HepG2 (cell line): ENCODE measurements around the gene FXYD5. TPM values are rescaled to one million over a fixed set of nuclear protein-coding genes. Genes with fewer than 3 reads are reported as not detected.

ENCODE experiments used
- ATAC-seq: fragments of 200-7000 bp; cut with Tn5 transposase; 3 replicates; pipeline ENCODE4 v1.9.1; 2020; ENCODE audit warnings: mild to moderate bottlenecking, moderate library complexity
- BruUV-seq: library from RNA; stranded (reverse); fragments of 400-500 nt; replicated peaks from 2 replicates; lab custom pipeline; 2021; lab: Mats Ljungman, UMichigan
- CTCF ChIA-PET: fragments of 300-600 bp; formaldehyde crosslinking; extraction: SDS; loops from one replicate; lab custom pipeline; 2021; ENCODE audit warnings: low total read pairs, inconsistent platforms, low intra/inter-chr PET ratio; lab: Yijun Ruan, JAX
- POLR2A ChIA-PET: fragments of 350-600 bp; sonication (Branson Sonifier 250); formaldehyde crosslinking; loops from one replicate; lab custom pipeline; 2020; ENCODE audit warnings: antibody characterized with exemption, inconsistent platforms; lab: Yijun Ruan, JAX
- DNase-seq: peaks from one replicate; pipeline ENCODE4 v3.0.0-alpha.2; 2015; ENCODE audit warnings: low spot score
- FAIRE-seq: peaks from 3 replicates; lab custom pipeline; 2011; peaks lifted over from hg19 to GRCh38; lab: Jason Lieb, UNC
- H2AFZ ChIP-seq: one replicate; pipeline ENCODE4 v1.6.1; 2011; ENCODE audit warnings: low read length, inconsistent platforms
- H3K27ac ChIP-seq: fragments of 300-600 bp; 3 replicates; pipeline ENCODE4 v1.8.0; 2011; ENCODE audit warnings: mixed run types, mild to moderate bottlenecking, mixed read lengths, low read length, inconsistent platforms; ENCODE audit not compliant: insufficient read depth; ENCODE audit errors: extremely low read length
- H3K27me3 ChIP-seq, 2 experiments: fragments of 200-600 bp in 1 of 2; 2 replicates in 1 of 2; 3 replicates in 1 of 2; pipeline versions ENCODE4 v1.6.0 to v1.8.0; 2011; ENCODE audit warnings: low read length in 2 of 2, mild to moderate bottlenecking in 2 of 2, moderate library complexity in 2 of 2, inconsistent platforms in 1 of 2; ENCODE audit not compliant: insufficient read depth in 2 of 2, control insufficient read depth in 1 of 2
- H3K36me3 ChIP-seq, 2 experiments: fragments of 200-600 bp in 1 of 2; replicated peaks in 1 of 2; 2 replicates in 1 of 2; 3 replicates in 1 of 2; pipeline versions ENCODE4 v1.5.1 to v1.8.0; 2011; ENCODE audit warnings: low read length in 2 of 2, inconsistent platforms in 1 of 2; ENCODE audit not compliant: insufficient read depth in 2 of 2, control insufficient read depth in 1 of 2
- H3K4me1 ChIP-seq: 2 replicates; pipeline ENCODE4 v1.5.1; 2012; ENCODE audit warnings: low read length, inconsistent platforms; ENCODE audit not compliant: insufficient read depth
- H3K4me2 ChIP-seq: 2 replicates; pipeline ENCODE4 v1.6.0; 2011; ENCODE audit warnings: low read depth, low read length, inconsistent platforms
- H3K4me3 ChIP-seq, 3 experiments: fragments of 200-600 bp in 1 of 3; sonication (generic), shearing (Covaris generic) in 1 of 3; replicated peaks in 1 of 3; 2 replicates each; pipeline ENCODE4 v1.5.1; 2011 to 2016; ENCODE audit warnings: low read length in 3 of 3, inconsistent platforms in 2 of 3, low read depth in 2 of 3, mild to moderate bottlenecking in 2 of 3, control low read depth in 1 of 3, mixed read lengths in 1 of 3; ENCODE audit not compliant: insufficient read depth in 1 of 3
- H3K79me2 ChIP-seq: one replicate; pipeline ENCODE4 v1.6.1; 2011; ENCODE audit warnings: low read length, inconsistent platforms; ENCODE audit not compliant: insufficient read depth
- H3K9ac ChIP-seq: 2 replicates; pipeline ENCODE4 v1.6.0; 2011; ENCODE audit warnings: mild to moderate bottlenecking, low read depth, low read length, inconsistent platforms; ENCODE audit not compliant: insufficient read depth
- H3K9me3 ChIP-seq: 2 replicates; pipeline ENCODE4 v1.5.1; 2012; ENCODE audit warnings: mild to moderate bottlenecking, low read length
- H4K20me1 ChIP-seq: 2 replicates; pipeline ENCODE4 v1.6.0; 2011; ENCODE audit warnings: inconsistent platforms, mild to moderate bottlenecking, low read length, moderate library complexity; ENCODE audit not compliant: insufficient read depth
- CENPT ChIP-seq: sonication (generic); formaldehyde crosslinking; IDR thresholded peaks from 2 replicates; pipeline ENCODE4 v1.8.0; 2022; ENCODE audit warnings: low read depth, mild to moderate bottlenecking, moderate library complexity, missing genetic modification reagents
- E2F1 ChIP-seq: sonication (generic); formaldehyde crosslinking; IDR thresholded peaks from 2 replicates; pipeline ENCODE4 v1.5.0; 2020; ENCODE audit warnings: missing genetic modification reagents
- ETV5 ChIP-seq: IDR thresholded peaks from 2 replicates; pipeline ENCODE4 v1.6.1; 2018; ENCODE audit warnings: missing biosample characterization, missing genetic modification reagents, inconsistent platforms, borderline replicate concordance
- EZH2 ChIP-seq: conservative IDR thresholded peaks from 2 replicates; pipeline ENCODE4 v1.6.1; 2012; ENCODE audit warnings: mild to moderate bottlenecking, low read depth, low read length, moderate library complexity
- HNRNPH1 ChIP-seq: fragments of 200-400 bp; formaldehyde crosslinking; optimal IDR thresholded peaks from 2 replicates; pipeline ENCODE3; 2017; ENCODE audit warnings: mild to moderate bottlenecking, low read depth, low read length
- KDM5B ChIP-seq: sonication (generic); formaldehyde crosslinking; IDR thresholded peaks from 2 replicates; pipeline ENCODE4 v1.4.0; 2020; ENCODE audit warnings: missing genetic modification reagents, mild to moderate bottlenecking, borderline replicate concordance
- KLF15 ChIP-seq: sonication (generic); formaldehyde crosslinking; IDR thresholded peaks from 2 replicates; pipeline ENCODE4 v1.8.1; 2023; ENCODE audit warnings: borderline replicate concordance, mild to moderate bottlenecking, inconsistent platforms, missing genetic modification reagents, mixed read lengths
- SATB2 ChIP-seq: sonication (generic); formaldehyde crosslinking; IDR thresholded peaks from 2 replicates; pipeline ENCODE4 v1.5.0; 2020; ENCODE audit warnings: missing genetic modification reagents
- ZNF333 ChIP-seq: sonication (generic); formaldehyde crosslinking; IDR thresholded peaks from 2 replicates; pipeline ENCODE4 v1.4.0; 2020; ENCODE audit warnings: mild to moderate bottlenecking, missing genetic modification reagents, borderline replicate concordance
- WGBS: methylation state at CpG from one replicate; pipeline ENCODE4 v1.1.6; 2017; ENCODE audit warnings: low lambda C conversion rate; 5-methylcytosine and 5-hydroxymethylcytosine counted together
- in situ Hi-C: cut with HindIII; loops from 2 replicates; pipeline ENCODE4 v1.10.0; 2017; ENCODE audit warnings: low pct_unique_long_range_greater_than_20kb; ENCODE audit not compliant: extremely low pct_ligation_motif_present
- intact Hi-C: fragments of 100-400 bp; cut with micrococcal nuclease; formaldehyde crosslinking; loops from one replicate; pipeline ENCODE4 v1.10.0; 2022; ENCODE audit not compliant: unreplicated experiment
- polyA plus RNA-seq, 8 experiments: library from polyadenylated mRNA; depleted of rRNA in 3 of 8; stranded (reverse) in 7 of 8; unstranded in 1 of 8; fragments of >200 nt; fragmentation: Illumina TruSeq in 4 of 8; extraction: Trizol in 4 of 8; gene quantifications; 2 replicates each; pipeline versions ENCODE4 v1.2.1 to v1.2.3, GENCODE V29; 2011 to 2016; ENCODE audit warnings: low read depth in 4 of 8, missing spikeins in 1 of 8, mixed read lengths in 1 of 8; ENCODE audit not compliant: insufficient read depth in 1 of 8
- total RNA-seq, 5 experiments: library from RNA; depleted of rRNA; stranded (reverse); fragments of >200 nt; fragmentation: Illumina TruSeq; extraction: Trizol; gene quantifications; 2 replicates each; pipeline ENCODE4 v1.2.3, GENCODE V29; 2016; ENCODE audit warnings: low read depth in 1 of 5
- TF ChIP-seq, protein P1 (sequence below): IDR thresholded peaks from 2 replicates; pipeline ENCODE4 v1.6.1; 2016; ENCODE audit warnings: missing genetic modification reagents, missing compliant biosample characterization
- TF ChIP-seq, protein P2 (sequence below): sonication (generic); formaldehyde crosslinking; IDR thresholded peaks from 2 replicates; pipeline ENCODE4 v1.5.0; 2020; ENCODE audit warnings: mild to moderate bottlenecking, missing genetic modification reagents, moderate library complexity
- TF ChIP-seq, protein P3 (sequence below): IDR thresholded peaks from 2 replicates; pipeline ENCODE4 v1.4.0; 2020; ENCODE audit warnings: mild to moderate bottlenecking, missing genetic modification reagents

FXYD5 gene
- total and polyA plus RNA-seq, 2 of the 13 experiments (the other 11 are each of a cell fraction or from before 2014, with no cell fraction given) = 0.65 TPM; not detected in 1

GRCh38 chr19:35117116-35117515 is 37.4 kb upstream of the FXYD5 start:
- WGBS = 59% methylated on average over 7 of the region's 8 CpGs
- H3K27ac ChIP-seq = no peak overlapping the region
- H2AFZ ChIP-seq = no peak overlapping the region
- intact Hi-C loops = no loop called here
- DNase-seq (no peak), FAIRE-seq (no peak), ATAC-seq (peak; percentile 11; the same call in 1 of the 3 replicates)
- H3K9me3 ChIP-seq = no peaks in the 10 kb centered on the region
- in situ Hi-C loops = no loop called here
- 0 out of 5 replicates have a peak, but pooled peaks cover 0 to 6% of the 10 kb centered on the region in 2 experiments for H3K27me3 ChIP-seq
- H4K20me1 ChIP-seq = no peaks in the 10 kb centered on the region
- no TSS peak for BruUV-seq
- H3K36me3 ChIP-seq = no peaks in the 10 kb centered on the region
- H3K4me3 ChIP-seq = peak overlapping the region in 1 of 3 experiments; percentile 3; a peak in 1 of 6 replicates
- no peak overlapping the region; the same call in 1 of the 2 replicates for H3K9ac ChIP-seq
- POLR2A ChIA-PET = no interaction called here
- H3K79me2 ChIP-seq = no peaks in the 10 kb centered on the region
- CTCF ChIA-PET = no interaction called here
- peaks cover 99% of the 10 kb centered on the region for H3K4me1 ChIP-seq
- no peak overlapping the region; the same call in 1 of the 2 replicates for H3K4me2 ChIP-seq
- TF ChIP-seq KDM5B (CRISPR knock-in tag) (peak; percentile 42; the same call in 1 of the 2 replicates), E2F1 (CRISPR knock-in tag) (no peak), ETV5 (CRISPR knock-in tag) (peak; percentile 34; the same call in 1 of the 2 replicates), SATB2 (CRISPR knock-in tag) (no peak), KLF15 (CRISPR knock-in tag) (no peak), HNRNPH1 (no peak), ZNF333 (CRISPR knock-in tag) (0 out of 2 replicates have a peak, but pooled peaks have one; percentile 38), CENPT (no peak), EZH2 (no peak)
- TF ChIP-seq, protein P1, sequence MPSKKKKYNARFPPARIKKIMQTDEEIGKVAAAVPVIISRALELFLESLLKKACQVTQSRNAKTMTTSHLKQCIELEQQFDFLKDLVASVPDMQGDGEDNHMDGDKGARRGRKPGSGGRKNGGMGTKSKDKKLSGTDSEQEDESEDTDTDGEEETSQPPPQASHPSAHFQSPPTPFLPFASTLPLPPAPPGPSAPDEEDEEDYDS (CRISPR knock-in tag) = no peak
- TF ChIP-seq, protein P2, sequence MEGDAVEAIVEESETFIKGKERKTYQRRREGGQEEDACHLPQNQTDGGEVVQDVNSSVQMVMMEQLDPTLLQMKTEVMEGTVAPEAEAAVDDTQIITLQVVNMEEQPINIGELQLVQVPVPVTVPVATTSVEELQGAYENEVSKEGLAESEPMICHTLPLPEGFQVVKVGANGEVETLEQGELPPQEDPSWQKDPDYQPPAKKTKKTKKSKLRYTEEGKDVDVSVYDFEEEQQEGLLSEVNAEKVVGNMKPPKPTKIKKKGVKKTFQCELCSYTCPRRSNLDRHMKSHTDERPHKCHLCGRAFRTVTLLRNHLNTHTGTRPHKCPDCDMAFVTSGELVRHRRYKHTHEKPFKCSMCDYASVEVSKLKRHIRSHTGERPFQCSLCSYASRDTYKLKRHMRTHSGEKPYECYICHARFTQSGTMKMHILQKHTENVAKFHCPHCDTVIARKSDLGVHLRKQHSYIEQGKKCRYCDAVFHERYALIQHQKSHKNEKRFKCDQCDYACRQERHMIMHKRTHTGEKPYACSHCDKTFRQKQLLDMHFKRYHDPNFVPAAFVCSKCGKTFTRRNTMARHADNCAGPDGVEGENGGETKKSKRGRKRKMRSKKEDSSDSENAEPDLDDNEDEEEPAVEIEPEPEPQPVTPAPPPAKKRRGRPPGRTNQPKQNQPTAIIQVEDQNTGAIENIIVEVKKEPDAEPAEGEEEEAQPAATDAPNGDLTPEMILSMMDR (CRISPR knock-in tag) = no peak
- TF ChIP-seq, protein P3, sequence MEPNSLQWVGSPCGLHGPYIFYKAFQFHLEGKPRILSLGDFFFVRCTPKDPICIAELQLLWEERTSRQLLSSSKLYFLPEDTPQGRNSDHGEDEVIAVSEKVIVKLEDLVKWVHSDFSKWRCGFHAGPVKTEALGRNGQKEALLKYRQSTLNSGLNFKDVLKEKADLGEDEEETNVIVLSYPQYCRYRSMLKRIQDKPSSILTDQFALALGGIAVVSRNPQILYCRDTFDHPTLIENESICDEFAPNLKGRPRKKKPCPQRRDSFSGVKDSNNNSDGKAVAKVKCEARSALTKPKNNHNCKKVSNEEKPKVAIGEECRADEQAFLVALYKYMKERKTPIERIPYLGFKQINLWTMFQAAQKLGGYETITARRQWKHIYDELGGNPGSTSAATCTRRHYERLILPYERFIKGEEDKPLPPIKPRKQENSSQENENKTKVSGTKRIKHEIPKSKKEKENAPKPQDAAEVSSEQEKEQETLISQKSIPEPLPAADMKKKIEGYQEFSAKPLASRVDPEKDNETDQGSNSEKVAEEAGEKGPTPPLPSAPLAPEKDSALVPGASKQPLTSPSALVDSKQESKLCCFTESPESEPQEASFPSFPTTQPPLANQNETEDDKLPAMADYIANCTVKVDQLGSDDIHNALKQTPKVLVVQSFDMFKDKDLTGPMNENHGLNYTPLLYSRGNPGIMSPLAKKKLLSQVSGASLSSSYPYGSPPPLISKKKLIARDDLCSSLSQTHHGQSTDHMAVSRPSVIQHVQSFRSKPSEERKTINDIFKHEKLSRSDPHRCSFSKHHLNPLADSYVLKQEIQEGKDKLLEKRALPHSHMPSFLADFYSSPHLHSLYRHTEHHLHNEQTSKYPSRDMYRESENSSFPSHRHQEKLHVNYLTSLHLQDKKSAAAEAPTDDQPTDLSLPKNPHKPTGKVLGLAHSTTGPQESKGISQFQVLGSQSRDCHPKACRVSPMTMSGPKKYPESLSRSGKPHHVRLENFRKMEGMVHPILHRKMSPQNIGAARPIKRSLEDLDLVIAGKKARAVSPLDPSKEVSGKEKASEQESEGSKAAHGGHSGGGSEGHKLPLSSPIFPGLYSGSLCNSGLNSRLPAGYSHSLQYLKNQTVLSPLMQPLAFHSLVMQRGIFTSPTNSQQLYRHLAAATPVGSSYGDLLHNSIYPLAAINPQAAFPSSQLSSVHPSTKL (CRISPR knock-in tag) = no peak
